ENCODE measurements around the gene CX3CL1.
"Not testable (repeated sequence)": the region's sequence is repeated elsewhere in the genome, so short reads cannot be mapped to it uniquely, and the experiment has no call there.

CX3CL1 gene

GRCh38 chr16:57357330-57358085 lies 14.8 kb upstream of the CX3CL1 start:
- no peak for DNase-seq (ENCODE audit: low read depth)

- DNase-seq (ENCODE audit: low read depth), result no peak
These were observed 14.2 kb upstream of the CX3CL1 start for GRCh38 chr16:57358086-57358420.

GRCh38 chr16:57358527-57359095 lies 13.7 kb upstream of the CX3CL1 start, which contains the start of gene CCL22:
CCL22 (plus strand) TSS chr16:57358783; CDS start chr16:57358817, 34 bp downstream.
- no peak for DNase-seq (ENCODE audit: low read depth)

GRCh38 chr16:57360321-57360935 lies 11.9 kb upstream of the CX3CL1 start:
- DNase-seq (ENCODE audit: low read depth), result no peak

- DNase-seq (ENCODE audit: low read depth), result no peak
These were observed 10.9 kb upstream of the CX3CL1 start for GRCh38 chr16:57361404-57361803.

GRCh38 chr16:57364143-57364542 lies 8.1 kb upstream of the CX3CL1 start:
- DNase-seq (ENCODE audit: low read depth), result no peak

- DNase-seq (ENCODE audit: low read depth), result no peak
These were observed 5.7 kb upstream of the CX3CL1 start for GRCh38 chr16:57366544-57367040.

- no peak for DNase-seq (ENCODE audit: low read depth)
These were observed 5.1 kb upstream of the CX3CL1 start for GRCh38 chr16:57367116-57367752.

GRCh38 chr16:57371494-57372371 lies 557 bp upstream of the CX3CL1 start:
- DNase-seq (ENCODE audit: low read depth), result no peak

GRCh38 chr16:57373117-57373947 lies 1.0 kb downstream of the CX3CL1 start:
- no peak for DNase-seq (ENCODE audit: low read depth)

GRCh38 chr16:57374067-57374534 lies 1.8 kb downstream of the CX3CL1 start:
- DNase-seq (ENCODE audit: low read depth), result no peak

GRCh38 chr16:57374925-57375465 lies 2.7 kb downstream of the CX3CL1 start:
- DNase-seq (ENCODE audit: low read depth), result not testable (repeated sequence)

- no peak for DNase-seq (ENCODE audit: low read depth)
These were observed 4.1 kb downstream of the CX3CL1 start for GRCh38 chr16:57376313-57376818.

- no peak for DNase-seq (ENCODE audit: low read depth)
These were observed 5.0 kb downstream of the CX3CL1 start for GRCh38 chr16:57377080-57377841.

GRCh38 chr16:57379579-57379978 lies 7.3 kb downstream of the CX3CL1 start:
- DNase-seq (ENCODE audit: low read depth), result no peak

- no peak for DNase-seq (ENCODE audit: low read depth)
These were observed 8.6 kb downstream of the CX3CL1 start for GRCh38 chr16:57380671-57381462.

- no peak for DNase-seq (ENCODE audit: low read depth)
These were observed 9.7 kb downstream of the CX3CL1 start for GRCh38 chr16:57381791-57382534.

All from HS-27A (cell line).